ENCODE measurements around the gene PKD2. TPM values are rescaled to one million over a fixed set of nuclear protein-coding genes. Genes with fewer than 3 reads are reported as not detected.

PKD2 gene
- total RNA-seq, 1 donor from 2014 or later: 40.4 TPM

GRCh38 chr4:87985887-87986200 lies 21.6 kb upstream of the PKD2 start:
- DNase-seq (ENCODE audit: low spot score): no peak
- no peaks in the 10 kb centered on the region for H3F3A ChIP-seq (ENCODE audit: low read depth)
- H3K4me2 ChIP-seq: no peak overlapping the region
- no peaks in the 10 kb centered on the region for H3K79me2 ChIP-seq (ENCODE audit: low read depth)
- no peaks in the 10 kb centered on the region for H3K27me3 ChIP-seq
- H3K27ac ChIP-seq: no peak overlapping the region
- H3K9me3 ChIP-seq (ENCODE audit: low read depth): no peaks in the 10 kb centered on the region
- Mint-ChIP-seq H3K9me3 (no peaks in the 10 kb centered on the region), H3K4me1 (peaks cover 3% of the 10 kb centered on the region), H3K4me3 (no peak overlapping the region), H3K27ac (no peak overlapping the region), H3K36me3 (no peaks in the 10 kb centered on the region), H3K27me3 (ENCODE audit: insufficient read depth, low read depth) (peaks cover 2% of the 10 kb centered on the region)
- H3K4me3 ChIP-seq: no peak overlapping the region
- H4K20me1 ChIP-seq (ENCODE audit: low read depth): no peaks in the 10 kb centered on the region
- H3K4me1 ChIP-seq: no peaks in the 10 kb centered on the region
- H2AFZ ChIP-seq (replicated peaks): no peak overlapping the region
- TF ChIP-seq, protein P1, sequence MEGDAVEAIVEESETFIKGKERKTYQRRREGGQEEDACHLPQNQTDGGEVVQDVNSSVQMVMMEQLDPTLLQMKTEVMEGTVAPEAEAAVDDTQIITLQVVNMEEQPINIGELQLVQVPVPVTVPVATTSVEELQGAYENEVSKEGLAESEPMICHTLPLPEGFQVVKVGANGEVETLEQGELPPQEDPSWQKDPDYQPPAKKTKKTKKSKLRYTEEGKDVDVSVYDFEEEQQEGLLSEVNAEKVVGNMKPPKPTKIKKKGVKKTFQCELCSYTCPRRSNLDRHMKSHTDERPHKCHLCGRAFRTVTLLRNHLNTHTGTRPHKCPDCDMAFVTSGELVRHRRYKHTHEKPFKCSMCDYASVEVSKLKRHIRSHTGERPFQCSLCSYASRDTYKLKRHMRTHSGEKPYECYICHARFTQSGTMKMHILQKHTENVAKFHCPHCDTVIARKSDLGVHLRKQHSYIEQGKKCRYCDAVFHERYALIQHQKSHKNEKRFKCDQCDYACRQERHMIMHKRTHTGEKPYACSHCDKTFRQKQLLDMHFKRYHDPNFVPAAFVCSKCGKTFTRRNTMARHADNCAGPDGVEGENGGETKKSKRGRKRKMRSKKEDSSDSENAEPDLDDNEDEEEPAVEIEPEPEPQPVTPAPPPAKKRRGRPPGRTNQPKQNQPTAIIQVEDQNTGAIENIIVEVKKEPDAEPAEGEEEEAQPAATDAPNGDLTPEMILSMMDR (IDR thresholded peaks at IDR 0.05): peak; percentile 1
- TF ChIP-seq EZH2 (IDR thresholded peaks at IDR 0.05): no peak
- H3K9ac ChIP-seq: no peak overlapping the region
- H3K36me3 ChIP-seq: no peaks in the 10 kb centered on the region

- Mint-ChIP-seq H3K4me1 (peaks cover 3% of the 10 kb centered on the region), H3K27ac (no peak overlapping the region), H3K27me3 (ENCODE audit: insufficient read depth, low read depth) (peaks cover 2% of the 10 kb centered on the region), H3K36me3 (no peaks in the 10 kb centered on the region), H3K9me3 (no peaks in the 10 kb centered on the region), H3K4me3 (no peak overlapping the region)
- H3K36me3 ChIP-seq: no peaks in the 10 kb centered on the region
- H4K20me1 ChIP-seq (ENCODE audit: low read depth): no peaks in the 10 kb centered on the region
- no peak overlapping the region for H3K4me2 ChIP-seq
- no peak overlapping the region for H3K9ac ChIP-seq
- H3F3A ChIP-seq (ENCODE audit: low read depth): no peaks in the 10 kb centered on the region
- no peaks in the 10 kb centered on the region for H3K27me3 ChIP-seq
- no peaks in the 10 kb centered on the region for H3K9me3 ChIP-seq (ENCODE audit: low read depth)
- no peak for DNase-seq (ENCODE audit: low spot score)
- H3K4me3 ChIP-seq: no peak overlapping the region
- TF ChIP-seq EZH2phosphoT487 (IDR thresholded peaks at IDR 0.05): no peak
- TF ChIP-seq EZH2 (IDR thresholded peaks at IDR 0.05): no peak
- TF ChIP-seq, protein P1 (IDR thresholded peaks at IDR 0.05): no peak
- no peaks in the 10 kb centered on the region for H3K79me2 ChIP-seq (ENCODE audit: low read depth)
- H2AFZ ChIP-seq (replicated peaks): no peak overlapping the region
- no peaks in the 10 kb centered on the region for H3K4me1 ChIP-seq
- H3K27ac ChIP-seq: no peak overlapping the region
Observed at GRCh38 chr4:87986508-87986907, 20.9 kb upstream of the PKD2 start.

DNA sequence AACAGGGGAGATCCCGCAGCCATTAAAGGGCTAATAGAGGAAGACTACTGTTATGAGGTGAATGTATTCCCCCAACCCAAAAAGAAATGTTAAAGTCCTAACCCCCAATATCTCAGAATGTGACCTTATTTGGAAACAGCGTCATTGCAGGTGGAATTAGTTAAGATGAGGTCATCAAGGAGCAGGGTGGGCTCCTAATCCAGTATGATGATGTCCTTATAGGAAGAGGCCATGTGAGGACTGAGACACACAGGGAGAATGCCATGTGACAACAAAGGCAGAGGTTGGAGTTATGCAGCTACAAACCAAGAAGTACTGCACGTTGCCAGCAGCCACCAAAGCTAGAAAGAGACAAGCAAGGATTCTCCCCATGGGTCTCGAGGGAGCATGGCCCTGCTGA lies 17.7 kb upstream of the PKD2 start:
- Histone ChIP-seq H3K4me1 (no peaks in the 10 kb centered on the region), H3K9me3 (ENCODE audit: low read depth) (no peaks in the 10 kb centered on the region), H3K4me3 (no peak overlapping the region), H2AFZ (replicated peaks) (no peak overlapping the region), H3K9ac (no peak overlapping the region), H3K27me3 (no peaks in the 10 kb centered on the region), H3K4me2 (no peak overlapping the region), H3K36me3 (no peaks in the 10 kb centered on the region), H3F3A (ENCODE audit: low read depth) (no peaks in the 10 kb centered on the region), H4K20me1 (ENCODE audit: low read depth) (no peaks in the 10 kb centered on the region), H3K79me2 (ENCODE audit: low read depth) (no peaks in the 10 kb centered on the region), H3K27ac (no peak overlapping the region)
- Mint-ChIP-seq H3K27me3 (ENCODE audit: insufficient read depth, low read depth) (peaks cover 2% of the 10 kb centered on the region), H3K4me3 (no peak overlapping the region), H3K27ac (no peak overlapping the region), H3K9me3 (no peaks in the 10 kb centered on the region), H3K4me1 (peaks cover 3% of the 10 kb centered on the region), H3K36me3 (no peaks in the 10 kb centered on the region)
- no peak for TF ChIP-seq EZH2 (IDR thresholded peaks at IDR 0.05)
- TF ChIP-seq, protein P1 (IDR thresholded peaks at IDR 0.05): no peak
- no peak for TF ChIP-seq EZH2phosphoT487 (IDR thresholded peaks at IDR 0.05)
- no peak for DNase-seq (ENCODE audit: low spot score)

DNA sequence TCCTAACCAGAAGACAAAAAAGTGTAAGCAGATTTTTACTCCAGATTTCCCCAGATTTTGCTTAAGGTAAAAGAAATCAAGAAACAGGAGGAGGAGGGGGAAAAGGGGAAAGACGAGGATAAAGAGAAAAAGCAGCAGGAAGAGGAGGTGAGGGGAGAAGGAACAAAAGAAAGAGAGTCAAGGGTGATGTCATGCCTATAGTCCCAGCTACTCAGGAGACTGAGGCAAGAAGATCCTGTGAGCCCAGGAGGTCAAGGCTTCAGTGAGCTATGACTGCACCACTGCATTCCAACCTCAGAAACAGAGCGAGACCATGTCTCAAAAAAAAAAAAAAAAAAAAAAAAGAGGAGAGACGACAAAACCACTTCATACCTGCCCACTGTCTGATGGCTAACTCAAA lies 12.0 kb upstream of the PKD2 start:
- no peaks in the 10 kb centered on the region for H3K9me3 ChIP-seq (ENCODE audit: low read depth)
- no peaks in the 10 kb centered on the region for H3K79me2 ChIP-seq (ENCODE audit: low read depth)
- no peaks in the 10 kb centered on the region for H3K27me3 Mint-ChIP-seq (ENCODE audit: insufficient read depth, low read depth)
- H3K9ac ChIP-seq: no peak overlapping the region
- no peaks in the 10 kb centered on the region for H4K20me1 ChIP-seq (ENCODE audit: low read depth)
- no peaks in the 10 kb centered on the region for H3K27me3 ChIP-seq
- no peak overlapping the region for H3K4me3 ChIP-seq
- no peak overlapping the region for H2AFZ ChIP-seq (replicated peaks)
- no peak for DNase-seq (ENCODE audit: low spot score)
- H3K4me1 Mint-ChIP-seq: peaks cover 4% of the 10 kb centered on the region
- no peak overlapping the region for H3K27ac ChIP-seq
- no peak for TF ChIP-seq EZH2phosphoT487 (IDR thresholded peaks at IDR 0.05)
- H3K27ac Mint-ChIP-seq: no peak overlapping the region
- H3K4me1 ChIP-seq: no peaks in the 10 kb centered on the region
- no peaks in the 10 kb centered on the region for H3K36me3 ChIP-seq
- no peak overlapping the region for H3K4me2 ChIP-seq
- no peaks in the 10 kb centered on the region for H3F3A ChIP-seq (ENCODE audit: low read depth)
- no peaks in the 10 kb centered on the region for H3K9me3 Mint-ChIP-seq
- H3K4me3 Mint-ChIP-seq: no peak overlapping the region
- H3K36me3 Mint-ChIP-seq: no peaks in the 10 kb centered on the region

Measured in neural progenitor cell (in vitro differentiated cells).